Measurements from ENCODE around the gene ZNF30. TPM values are rescaled to one million over a fixed set of nuclear protein-coding genes. Genes with fewer than 3 reads are reported as not detected.

Gene ZNF30
- total RNA-seq, 2 experiments from 2014 or later, result 4.2 to 4.4 TPM

DNA sequence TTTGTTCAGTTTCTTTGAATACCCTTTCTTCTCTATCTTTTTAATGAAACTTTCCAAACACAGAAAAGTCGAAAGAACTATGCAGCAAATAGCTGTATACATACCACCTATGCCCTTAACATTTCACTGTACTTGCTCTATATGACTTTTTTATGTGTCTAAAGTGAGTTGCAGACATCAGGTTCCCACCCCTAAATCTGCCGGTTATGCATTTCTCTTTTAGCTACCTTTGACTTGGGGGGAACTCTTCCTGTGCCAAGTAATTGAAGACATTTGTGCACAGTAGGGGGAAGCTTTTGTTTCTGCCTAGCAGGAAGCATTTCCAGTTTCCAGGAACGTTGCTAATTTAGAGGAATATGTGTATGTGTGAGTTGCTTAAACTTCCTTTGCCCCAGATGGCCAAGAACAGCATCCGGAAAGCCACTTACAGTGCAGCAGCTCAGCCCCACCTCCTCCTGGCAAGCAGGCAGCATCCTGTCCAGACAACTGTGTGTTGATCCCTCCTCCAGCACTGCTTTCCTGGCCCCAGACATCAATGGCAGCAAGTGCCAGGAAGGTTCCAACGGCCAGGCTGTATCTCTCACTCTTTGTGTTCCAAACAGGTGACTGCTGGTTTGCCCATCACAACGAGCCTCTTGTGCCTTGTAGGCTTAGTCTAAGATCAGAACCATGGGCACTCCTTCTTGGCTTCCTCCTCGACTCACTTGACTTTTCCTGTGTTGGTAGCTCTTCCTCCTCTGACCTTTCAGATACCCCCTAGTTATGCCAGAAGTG, 58.7 kb downstream of the ZNF30 start:
- Mint-ChIP-seq H3K27ac (peak overlapping the region; percentile 89), H3K4me3 (peak overlapping the region; percentile 57), H3K36me3 (ENCODE audit: low read depth) (peaks cover 2% of the 10 kb centered on the region), H3K27me3 (no peaks in the 10 kb centered on the region), H3K9me3 (peaks cover 2% of the 10 kb centered on the region), H3K4me1 (ENCODE audit: low read depth) (peaks cover 37% of the 10 kb centered on the region)
- ChIA-PET POLR2A (interaction anchor here (0.8 to 1.6 kb wide), 3 partner anchors 12 to 21 kb away, joined by 3 to 7 read pairs (median 3); partner anchors contain the start of gene ZNF792), CTCF (interaction anchor here (1.1 to 1.9 kb wide), 7 partner anchors 10 to 81 kb away, joined by 3 to 14 read pairs (median 5); no protein-coding TSS in a partner anchor)
- peak; percentile 51 for DNase-seq
- intact Hi-C loops (cut with micrococcal nuclease), result no loop called here
- TF ChIP-seq CTCF (IDR thresholded peaks at IDR 0.05), result no peak
- peak; percentile 66 for ATAC-seq

DNA sequence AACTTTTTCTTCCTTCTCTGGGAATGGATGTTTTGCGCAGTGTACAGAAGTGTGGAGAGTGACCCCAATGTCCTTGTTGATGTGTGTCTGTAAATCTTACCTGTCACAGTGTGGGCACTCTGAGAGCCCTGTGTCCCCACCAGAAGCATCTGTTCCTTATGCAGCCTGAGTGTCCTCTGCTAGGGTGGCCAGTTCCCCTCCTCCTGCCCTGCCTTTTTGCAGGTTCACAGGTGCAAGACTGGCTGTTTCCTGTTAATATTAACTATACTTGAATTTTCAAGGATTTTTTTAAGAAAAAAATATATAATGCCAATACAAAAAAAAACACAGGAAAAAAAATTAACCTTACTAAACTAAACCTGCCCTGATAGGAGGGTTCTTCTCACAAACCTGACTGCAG, 61.4 kb downstream of the ZNF30 start:
- no peaks in the 10 kb centered on the region for H3K27me3 Mint-ChIP-seq
- ChIA-PET CTCF (interaction anchor here (0.8 to 1.4 kb wide), 4 partner anchors 15 to 56 kb away, joined by 3 to 4 read pairs (median 4); no protein-coding TSS in a partner anchor), POLR2A (interaction anchor here (1.1 kb wide), 1 partner anchor 8 kb away, joined by 3 read pairs; no protein-coding TSS in a partner anchor)

GRCh38 chr19:34989298-34989697, 62.6 kb downstream of the ZNF30 start:
- POLR2A ChIA-PET, result interaction anchor here (0.6 to 2.9 kb wide), 5 partner anchors 12 to 1061 kb away, joined by 3 to 9 read pairs (median 3); no protein-coding TSS in a partner anchor
- Mint-ChIP-seq H3K4me1 (ENCODE audit: low read depth) (peaks cover 45% of the 10 kb centered on the region), H3K36me3 (ENCODE audit: low read depth) (peaks cover 2% of the 10 kb centered on the region), H3K27ac (peak overlapping the region; percentile 23), H3K27me3 (no peaks in the 10 kb centered on the region), H3K9me3 (peaks cover 2% of the 10 kb centered on the region), H3K4me3 (no peak overlapping the region)
- CTCF ChIA-PET, result interaction anchor here (1.4 to 2.6 kb wide), 2 partner anchors 23 to 55 kb away, joined by 4 to 11 read pairs; no protein-coding TSS in a partner anchor
- TF ChIP-seq CTCF (IDR thresholded peaks at IDR 0.05), result no peak
- no peak for DNase-seq
- intact Hi-C loops (cut with micrococcal nuclease), result no loop called here
- ATAC-seq, result no peak

More for the DNA sequence above, 61.4 kb downstream of the ZNF30 start:
- no peak for DNase-seq
- Mint-ChIP-seq H3K27ac (no peak overlapping the region), H3K9me3 (peaks cover 2% of the 10 kb centered on the region), H3K4me1 (ENCODE audit: low read depth) (peaks cover 50% of the 10 kb centered on the region), H3K36me3 (ENCODE audit: low read depth) (peaks cover 2% of the 10 kb centered on the region), H3K4me3 (no peak overlapping the region)
- no peak for TF ChIP-seq CTCF (IDR thresholded peaks at IDR 0.05)
- intact Hi-C loops (cut with micrococcal nuclease), result no loop called here
- no peak for ATAC-seq

DNA sequence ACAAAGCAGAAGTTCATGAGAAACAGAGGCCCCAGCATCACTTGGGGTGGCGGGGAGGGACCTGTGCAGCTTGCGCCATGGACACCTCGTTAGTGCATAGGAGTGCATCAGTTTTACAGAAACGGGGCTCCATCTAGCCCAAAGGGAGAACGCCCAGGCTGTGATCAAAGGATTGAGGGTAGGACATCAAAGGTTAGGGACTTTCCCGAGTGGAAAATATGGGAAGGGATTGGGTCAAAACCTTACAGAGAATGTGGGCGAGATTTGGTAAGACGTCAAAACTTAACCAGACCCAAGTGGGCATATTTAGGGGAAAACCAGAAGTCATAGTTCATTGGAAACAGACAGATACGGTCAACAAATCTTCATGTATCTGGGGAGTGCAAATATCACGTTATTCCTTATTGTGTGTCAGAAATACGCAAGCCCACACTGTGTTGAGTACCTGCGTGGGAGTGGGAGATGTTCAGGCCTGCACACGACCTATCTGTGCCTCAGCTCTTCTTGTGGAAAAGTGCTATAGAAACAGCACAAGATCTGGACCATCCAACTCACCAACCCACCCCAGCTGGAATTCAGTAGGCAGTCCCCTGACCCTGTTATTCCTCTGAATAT, 64.0 kb downstream of the ZNF30 start:
- ChIA-PET POLR2A (interaction anchor here (0.7 to 2.9 kb wide), 4 partner anchors 9 to 22 kb away, joined by 3 to 9 read pairs (median 6); partner anchors contain the start of gene GRAMD1A), CTCF (interaction anchor here (1.8 to 2.6 kb wide), 2 partner anchors 18 to 22 kb away, joined by 5 to 11 read pairs; no protein-coding TSS in a partner anchor)
- peaks cover 37% of the 10 kb centered on the region for H3K4me1 Mint-ChIP-seq (ENCODE audit: low read depth)
- TF ChIP-seq CTCF (IDR thresholded peaks at IDR 0.05), result no peak
- DNase-seq (peak; percentile 72), ATAC-seq (peak; percentile 82)
- no peak overlapping the region for H3K4me3 Mint-ChIP-seq
- no peaks in the 10 kb centered on the region for H3K36me3 Mint-ChIP-seq (ENCODE audit: low read depth)
- H3K27ac Mint-ChIP-seq, result peak overlapping the region; percentile 82
- H3K9me3 Mint-ChIP-seq, result no peaks in the 10 kb centered on the region
- no peaks in the 10 kb centered on the region for H3K27me3 Mint-ChIP-seq
- intact Hi-C loops (cut with micrococcal nuclease), result no loop called here

Measured in activated CD8-positive, alpha-beta T cell treated with anti-CD3 and anti-CD28 coated beads for 36 hours (primary cell).